ENCODE measurements around the gene MLLT10. TPM values are rescaled to one million over a fixed set of nuclear protein-coding genes. Genes with fewer than 3 reads are reported as not detected.

The MLLT10 gene
- total and polyA plus RNA-seq, 2 of the 8 experiments (the other 6 are each of a cell fraction or from before 2014, with no cell fraction given) = 53.1 to 62.1 TPM

GRCh38 chr10:21758696-21759095 is 224.7 kb downstream of the MLLT10 start:
- Histone ChIP-seq H3K18ac (ENCODE audit: extremely low read depth, low read length) (0 out of 2 replicates have a peak overlapping the region, but pooled peaks have one; percentile 29), H3K23ac (ENCODE audit: insufficient read length) (no peak overlapping the region), H3K36me3 (ENCODE audit: control insufficient read depth in 2 of 4, insufficient read depth in 4 of 4, low read length in 3 of 4) (no peaks in the 10 kb centered on the region), H3K56ac (replicated peaks; ENCODE audit: insufficient read length, low read depth, low read length) (no peak overlapping the region), H3K27ac (ENCODE audit: low read depth, low read length) (no peak overlapping the region), H3K14ac (ENCODE audit: insufficient read length) (no peak overlapping the region), H2BK20ac (ENCODE audit: low read length) (peak overlapping the region; percentile 55; the same call in 1 of the 2 replicates), H2AFZ (ENCODE audit: low read length) (no peak overlapping the region), H4K5ac (ENCODE audit: insufficient read length, low read depth, low read length) (no peak overlapping the region), H3K9ac (replicated peaks in 1 of 4; ENCODE audit: extremely low read depth in 1 of 4, low read depth in 3 of 4, low read length in 3 of 4) (no peak overlapping the region; a peak in 1 of 7 replicates), H3K27me3 (replicated peaks in 1 of 4; ENCODE audit: control insufficient read depth in 3 of 4, extremely low read depth in 1 of 4, insufficient read depth in 3 of 4, low read length in 3 of 4) (no peaks in the 10 kb centered on the region), H2AK5ac (ENCODE audit: low read depth, low read length) (peak overlapping the region; percentile 17; the same call in 1 of the 2 replicates), H4K91ac (replicated peaks; ENCODE audit: insufficient read length, low read length) (peak overlapping the region; percentile 4), H3K79me1 (ENCODE audit: low read depth, low read length) (no peaks in the 10 kb centered on the region), H3K4me2 (ENCODE audit: insufficient read depth in 1 of 2, low read depth in 2 of 2, low read length in 2 of 2) (no peak overlapping the region), H4K8ac (ENCODE audit: extremely low read depth, insufficient read depth, low read length) (peak overlapping the region; percentile 64; the same call in 1 of the 2 replicates), H2BK5ac (ENCODE audit: low read depth, low read length) (no peak overlapping the region; the same call in 1 of the 2 replicates), H2BK15ac (ENCODE audit: low read length) (peak overlapping the region; percentile 9; the same call in 1 of the 2 replicates), H2BK12ac (ENCODE audit: low read depth, low read length) (peak overlapping the region; percentile 68; the same call in 1 of the 2 replicates), H3K23me2 (ENCODE audit: low read depth, low read length) (no peaks in the 10 kb centered on the region), H3K4me1 (replicated peaks in 1 of 4; ENCODE audit: control insufficient read depth in 3 of 4, insufficient read depth in 4 of 4, low read length in 3 of 4) (peaks cover 11 to 20% (median 15%) of the 10 kb centered on the region in 4 experiments), H3K4me3 (ENCODE audit: extremely low read depth in 1 of 4, insufficient read depth in 2 of 4, low read depth in 3 of 4, low read length in 4 of 4) (no peak overlapping the region), H3K79me2 (ENCODE audit: control insufficient read depth in 1 of 2, insufficient read depth in 2 of 2, low read length in 2 of 2) (no peaks in the 10 kb centered on the region), H2BK120ac (replicated peaks; ENCODE audit: low read depth, low read length) (no peak overlapping the region), H3K4ac (replicated peaks; ENCODE audit: insufficient read length, low read depth, low read length) (no peak overlapping the region), H4K20me1 (replicated peaks in 1 of 2; ENCODE audit: control insufficient read depth in 1 of 2, insufficient read depth in 2 of 2, low read length in 2 of 2) (no peaks in the 10 kb centered on the region), H3K9me3 (ENCODE audit: insufficient read depth in 2 of 2, low read depth in 1 of 2, low read length in 1 of 2) (no peaks in the 10 kb centered on the region)
- no peak for DNase-seq (ENCODE audit: low read depth in 1 of 2, low spot score in 2 of 2)
- ChIA-PET POLR2A (ENCODE audit: partially characterized antibody) (interaction anchor here (0.8 to 1.4 kb wide), 6 partner anchors 10 to 262 kb away, joined by 3 to 5 read pairs (median 3); no protein-coding TSS in a partner anchor), CTCF (ENCODE audit: partially characterized antibody) (interaction anchor here (0.8 to 2.4 kb wide), 10 partner anchors 10 to 249 kb away, joined by 3 to 8 read pairs (median 3); no protein-coding TSS in a partner anchor)
- no peak for FAIRE-seq
- WGBS, 2 experiments (ENCODE audit: extremely low coverage in 1 of 2, insufficient coverage in 1 of 2, insufficient read length in 1 of 2, insufficient replicate concordance in 2 of 2, low coverage in 1 of 2, low lambda C conversion rate in 2 of 2, missing lambda C conversion rate in 1 of 2) = 93% methylated on average over 7 of the region's 7 CpGs; no CpG with 5 or more reads in 1 of the 2 experiments
- TF ChIP-seq HDAC2 (IDR thresholded peaks at IDR 0.05; ENCODE audit: borderline replicate concordance in 1 of 2, low read depth in 2 of 2, low read length in 2 of 2) (no peak), BRCA1 (IDR thresholded peaks at IDR 0.05; ENCODE audit: low read depth, low read length) (no peak), YY1 (IDR thresholded peaks at IDR 0.05; ENCODE audit: low read depth, low read length) (no peak), KDM1A (IDR thresholded peaks at IDR 0.05; ENCODE audit: borderline replicate concordance, low read length) (no peak), CTBP2 (IDR thresholded peaks at IDR 0.05; ENCODE audit: borderline replicate concordance, insufficient read depth, insufficient read length, low read length) (no peak), SP4 (IDR thresholded peaks at IDR 0.05; ENCODE audit: low read length) (no peak), NRF1 (IDR thresholded peaks at IDR 0.05; ENCODE audit: low read depth, low read length) (no peak), POLR2A (IDR thresholded peaks at IDR 0.05; ENCODE audit: control extremely low read depth in 1 of 2, low read depth in 2 of 2, low read length in 2 of 2) (no peak), SIRT6 (IDR thresholded peaks at IDR 0.05; ENCODE audit: low read length) (no peak), CREB1 (IDR thresholded peaks at IDR 0.05) (no peak), TCF12 (IDR thresholded peaks at IDR 0.05; ENCODE audit: low read depth, low read length) (no peak), RNF2 (IDR thresholded peaks at IDR 0.05; ENCODE audit: borderline replicate concordance, low read depth, low read length, missing control alignments, poor library complexity, severe bottlenecking) (no peak)
- TF ChIP-seq, protein P1, sequence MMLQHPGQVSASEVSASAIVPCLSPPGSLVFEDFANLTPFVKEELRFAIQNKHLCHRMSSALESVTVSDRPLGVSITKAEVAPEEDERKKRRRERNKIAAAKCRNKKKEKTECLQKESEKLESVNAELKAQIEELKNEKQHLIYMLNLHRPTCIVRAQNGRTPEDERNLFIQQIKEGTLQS (IDR thresholded peaks at IDR 0.05; ENCODE audit: insufficient read depth, low read depth, low read length) = no peak
